WTC11 (cell line): ENCODE results near the gene APBB3. TPM values are rescaled to one million over a fixed set of nuclear protein-coding genes. Genes with fewer than 3 reads are reported as not detected.

Source experiments
- ATAC-seq: fragments of 200-7000 bp; cut with Tn5 transposase; 2 replicates; pipeline ENCODE4 v1.10.0; 2021; ENCODE audit warnings: mild to moderate bottlenecking, moderate library complexity
- CTCF ChIA-PET: fragments of 300-600 bp; sonication (Branson Sonifier 250); formaldehyde crosslinking; loops from one replicate; lab custom pipeline; 2021; ENCODE audit warnings: antibody characterized with exemption; lab: Charles Lee
- POLR2A ChIA-PET: fragments of 350-600 bp; sonication (Branson Sonifier 250); formaldehyde crosslinking; loops from one replicate; lab custom pipeline; 2021; ENCODE audit warnings: antibody characterized with exemption; lab: Charles Lee
- DNase-seq: peaks from one replicate; pipeline ENCODE4 v3.0.0; 2021; ENCODE audit warnings: low spot score
- H3K27ac Mint-ChIP-seq: 2 replicates; pipeline ENCODE4 v1.8.0; 2021; ENCODE audit warnings: mixed read lengths
- H3K27me3 Mint-ChIP-seq: 2 replicates; pipeline ENCODE4 v1.8.0; 2021; ENCODE audit warnings: low read depth, mild to moderate bottlenecking, moderate library complexity, mixed read lengths
- H3K36me3 Mint-ChIP-seq: 2 replicates; pipeline ENCODE4 v1.8.0; 2021; ENCODE audit warnings: mixed read lengths
- H3K4me1 Mint-ChIP-seq: 2 replicates; pipeline ENCODE4 v1.8.0; 2022; ENCODE audit warnings: mixed read lengths
- H3K4me3 Mint-ChIP-seq: 2 replicates; pipeline ENCODE4 v1.8.0; 2021; ENCODE audit warnings: mild to moderate bottlenecking, moderate library complexity, mixed read lengths
- H3K9me3 Mint-ChIP-seq: 2 replicates; pipeline ENCODE4 v1.8.0; 2021; ENCODE audit warnings: mixed read lengths
- ATF3 ChIP-seq: sonication (generic); formaldehyde crosslinking; conservative IDR thresholded peaks from 2 replicates; pipeline ENCODE4 v1.8.1; 2022; ENCODE audit warnings: mild to moderate bottlenecking, missing genetic modification reagents
- EMX1 ChIP-seq: fragments of 250-450 bp; sonication (Bioruptor Pico); IDR thresholded peaks from 2 replicates; pipeline ENCODE4 v1.8.0; 2021; ENCODE audit warnings: mild to moderate bottlenecking
- FOXK1 ChIP-seq: sonication (generic); formaldehyde crosslinking; IDR thresholded peaks from 2 replicates; pipeline ENCODE4 v1.8.0; 2022; ENCODE audit warnings: mild to moderate bottlenecking, moderate library complexity, missing genetic modification reagents
- FOXP1 ChIP-seq: sonication (generic); formaldehyde crosslinking; IDR thresholded peaks from 2 replicates; pipeline ENCODE4 v1.8.0; 2022; ENCODE audit warnings: missing genetic modification reagents, mild to moderate bottlenecking, moderate library complexity, borderline replicate concordance
- GABPB1 ChIP-seq: sonication (generic); formaldehyde crosslinking; IDR thresholded peaks from 2 replicates; pipeline ENCODE4 v1.8.1; 2023; ENCODE audit warnings: mild to moderate bottlenecking, missing genetic modification reagents
- GRHL2 ChIP-seq: fragments of 250-450 bp; sonication (Bioruptor Pico); IDR thresholded peaks from 2 replicates; pipeline ENCODE4 v1.8.0; 2022; ENCODE audit warnings: mild to moderate bottlenecking, moderate library complexity; ENCODE audit not compliant: insufficient replicate concordance, severe bottlenecking
- GTF2I ChIP-seq: fragments of 250-450 bp; sonication (Bioruptor Pico); conservative IDR thresholded peaks from 2 replicates; pipeline ENCODE4 v1.4.0; 2021; ENCODE audit warnings: mild to moderate bottlenecking
- JAZF1 ChIP-seq: fragments of 250-450 bp; sonication (Bioruptor Pico); IDR thresholded peaks from 2 replicates; pipeline ENCODE4 v1.9.0; 2021; ENCODE audit warnings: moderate library complexity, mild to moderate bottlenecking, inconsistent platforms
- OVOL2 ChIP-seq: fragments of 250-450 bp; sonication (Bioruptor Pico); IDR thresholded peaks from 2 replicates; pipeline ENCODE4 v1.9.0; 2021; ENCODE audit warnings: mild to moderate bottlenecking, borderline replicate concordance
- SOX15 ChIP-seq: fragments of 250-450 bp; sonication (Bioruptor Pico); IDR thresholded peaks from 2 replicates; pipeline ENCODE4 v1.9.0; 2021; ENCODE audit warnings: mild to moderate bottlenecking
- ZNF219 ChIP-seq: sonication (generic); formaldehyde crosslinking; IDR thresholded peaks from 2 replicates; pipeline ENCODE4 v1.8.0; 2023; ENCODE audit warnings: missing genetic modification reagents, mild to moderate bottlenecking, borderline replicate concordance
- ZNF232 ChIP-seq: sonication (generic); formaldehyde crosslinking; IDR thresholded peaks from 2 replicates; pipeline ENCODE4 v1.8.0; 2022; ENCODE audit warnings: mild to moderate bottlenecking, missing genetic modification reagents
- ZNF423 ChIP-seq: fragments of 250-450 bp; sonication (Bioruptor Pico); IDR thresholded peaks from 2 replicates; pipeline ENCODE4 v2.1.2; 2022; ENCODE audit warnings: mild to moderate bottlenecking, moderate library complexity
- ZNF425 ChIP-seq: fragments of 250-450 bp; sonication (Bioruptor Pico); conservative IDR thresholded peaks from 2 replicates; pipeline ENCODE4 v1.9.0; 2021; ENCODE audit warnings: mild to moderate bottlenecking
- ZNF532 ChIP-seq: fragments of 250-450 bp; sonication (Bioruptor Pico); IDR thresholded peaks from 2 replicates; pipeline ENCODE4 v1.9.0; 2021; ENCODE audit warnings: mild to moderate bottlenecking, borderline replicate concordance
- total RNA-seq: library from RNA; stranded (reverse); gene quantifications from 3 replicates; pipeline ENCODE4 v1.2.3, GENCODE V29; 2021
- TF ChIP-seq, protein P1 (sequence below): sonication (generic); formaldehyde crosslinking; IDR thresholded peaks from 2 replicates; pipeline ENCODE4 v1.8.0; 2023; ENCODE audit warnings: missing genetic modification reagents
- TF ChIP-seq, protein P2 (sequence below): sonication (generic); formaldehyde crosslinking; IDR thresholded peaks from 2 replicates; pipeline ENCODE4 v1.8.1; 2022; ENCODE audit warnings: missing genetic modification reagents, borderline replicate concordance
- TF ChIP-seq, protein P3 (sequence below): sonication (generic); formaldehyde crosslinking; IDR thresholded peaks from 2 replicates; pipeline ENCODE4 v1.8.1; 2022; ENCODE audit warnings: mild to moderate bottlenecking, moderate library complexity, missing genetic modification reagents
- TF ChIP-seq, protein P4 (sequence below): sonication (generic); formaldehyde crosslinking; IDR thresholded peaks from 2 replicates; pipeline ENCODE4 v1.8.0; 2022; ENCODE audit warnings: mild to moderate bottlenecking, missing genetic modification reagents

Gene APBB3
- total RNA-seq, 1 experiment from 2014 or later = 25.9 TPM

GRCh38 chr5:140574165-140574564, 9.8 kb upstream of the APBB3 start:
- no peak for ATAC-seq
- no peak overlapping the region for H3K27ac Mint-ChIP-seq
- H3K4me1 Mint-ChIP-seq = no peaks in the 10 kb centered on the region
- TF ChIP-seq GTF2I (no peak), EMX1 (no peak), SOX15 (no peak), JAZF1 (CRISPR knock-in tag) (no peak), FOXP1 (CRISPR knock-in tag) (no peak), GRHL2 (CRISPR knock-in tag) (no peak), ZNF232 (CRISPR knock-in tag) (no peak), ATF3 (CRISPR knock-in tag) (no peak), OVOL2 (CRISPR knock-in tag) (no peak)
- TF ChIP-seq, protein P1, sequence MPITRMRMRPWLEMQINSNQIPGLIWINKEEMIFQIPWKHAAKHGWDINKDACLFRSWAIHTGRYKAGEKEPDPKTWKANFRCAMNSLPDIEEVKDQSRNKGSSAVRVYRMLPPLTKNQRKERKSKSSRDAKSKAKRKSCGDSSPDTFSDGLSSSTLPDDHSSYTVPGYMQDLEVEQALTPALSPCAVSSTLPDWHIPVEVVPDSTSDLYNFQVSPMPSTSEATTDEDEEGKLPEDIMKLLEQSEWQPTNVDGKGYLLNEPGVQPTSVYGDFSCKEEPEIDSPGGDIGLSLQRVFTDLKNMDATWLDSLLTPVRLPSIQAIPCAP = no peak
- TF ChIP-seq, protein P2, sequence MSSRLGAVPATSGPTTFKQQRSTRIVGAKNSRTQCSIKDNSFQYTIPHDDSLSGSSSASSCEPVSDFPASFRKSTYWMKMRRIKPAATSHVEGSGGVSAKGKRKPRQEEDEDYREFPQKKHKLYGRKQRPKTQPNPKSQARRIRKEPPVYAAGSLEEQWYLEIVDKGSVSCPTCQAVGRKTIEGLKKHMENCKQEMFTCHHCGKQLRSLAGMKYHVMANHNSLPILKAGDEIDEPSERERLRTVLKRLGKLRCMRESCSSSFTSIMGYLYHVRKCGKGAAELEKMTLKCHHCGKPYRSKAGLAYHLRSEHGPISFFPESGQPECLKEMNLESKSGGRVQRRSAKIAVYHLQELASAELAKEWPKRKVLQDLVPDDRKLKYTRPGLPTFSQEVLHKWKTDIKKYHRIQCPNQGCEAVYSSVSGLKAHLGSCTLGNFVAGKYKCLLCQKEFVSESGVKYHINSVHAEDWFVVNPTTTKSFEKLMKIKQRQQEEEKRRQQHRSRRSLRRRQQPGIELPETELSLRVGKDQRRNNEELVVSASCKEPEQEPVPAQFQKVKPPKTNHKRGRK (CRISPR knock-in tag) = no peak
- TF ChIP-seq, protein P3, sequence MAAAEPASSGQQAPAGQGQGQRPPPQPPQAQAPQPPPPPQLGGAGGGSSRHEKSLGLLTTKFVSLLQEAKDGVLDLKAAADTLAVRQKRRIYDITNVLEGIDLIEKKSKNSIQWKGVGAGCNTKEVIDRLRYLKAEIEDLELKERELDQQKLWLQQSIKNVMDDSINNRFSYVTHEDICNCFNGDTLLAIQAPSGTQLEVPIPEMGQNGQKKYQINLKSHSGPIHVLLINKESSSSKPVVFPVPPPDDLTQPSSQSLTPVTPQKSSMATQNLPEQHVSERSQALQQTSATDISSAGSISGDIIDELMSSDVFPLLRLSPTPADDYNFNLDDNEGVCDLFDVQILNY (CRISPR knock-in tag) = no peak
- TF ChIP-seq, protein P4, sequence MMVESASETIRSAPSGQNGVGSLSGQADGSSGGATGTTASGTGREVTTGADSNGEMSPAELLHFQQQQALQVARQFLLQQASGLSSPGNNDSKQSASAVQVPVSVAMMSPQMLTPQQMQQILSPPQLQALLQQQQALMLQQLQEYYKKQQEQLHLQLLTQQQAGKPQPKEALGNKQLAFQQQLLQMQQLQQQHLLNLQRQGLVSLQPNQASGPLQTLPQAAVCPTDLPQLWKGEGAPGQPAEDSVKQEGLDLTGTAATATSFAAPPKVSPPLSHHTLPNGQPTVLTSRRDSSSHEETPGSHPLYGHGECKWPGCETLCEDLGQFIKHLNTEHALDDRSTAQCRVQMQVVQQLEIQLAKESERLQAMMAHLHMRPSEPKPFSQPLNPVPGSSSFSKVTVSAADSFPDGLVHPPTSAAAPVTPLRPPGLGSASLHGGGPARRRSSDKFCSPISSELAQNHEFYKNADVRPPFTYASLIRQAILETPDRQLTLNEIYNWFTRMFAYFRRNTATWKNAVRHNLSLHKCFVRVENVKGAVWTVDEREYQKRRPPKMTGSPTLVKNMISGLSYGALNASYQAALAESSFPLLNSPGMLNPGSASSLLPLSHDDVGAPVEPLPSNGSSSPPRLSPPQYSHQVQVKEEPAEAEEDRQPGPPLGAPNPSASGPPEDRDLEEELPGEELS (CRISPR knock-in tag) = no peak
- no peak overlapping the region for H3K4me3 Mint-ChIP-seq
- peaks cover 5% of the 10 kb centered on the region for H3K27me3 Mint-ChIP-seq
- H3K36me3 Mint-ChIP-seq = no peaks in the 10 kb centered on the region
- CTCF ChIA-PET = interaction anchor here (1.8 kb wide), 1 partner anchor 61 kb away, joined by 7 read pairs; no protein-coding TSS in a partner anchor
- POLR2A ChIA-PET = no interaction called here
- H3K9me3 Mint-ChIP-seq = no peaks in the 10 kb centered on the region; the same call in 1 of the 2 replicates
- DNase-seq = no peak

DNA sequence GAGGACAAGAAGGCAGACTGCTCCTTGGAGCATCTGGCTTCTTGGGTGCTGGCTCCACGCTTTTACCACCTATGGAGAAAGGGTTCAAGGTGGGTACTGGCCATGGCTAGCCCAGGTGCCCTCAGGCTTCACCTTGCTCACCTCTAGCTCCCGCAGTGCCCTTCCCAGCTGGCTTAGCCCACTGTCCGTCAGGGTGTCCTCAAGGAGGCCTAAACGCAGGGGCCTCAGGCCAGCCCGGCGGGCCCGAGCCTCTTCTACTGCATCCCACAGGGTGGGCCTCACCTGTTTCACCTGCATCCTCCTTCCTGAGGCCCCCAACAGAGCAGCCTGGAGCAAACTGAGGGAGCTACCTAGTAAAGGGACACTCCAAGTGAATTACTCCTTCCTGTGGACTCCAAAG, 9.3 kb upstream of the APBB3 start:
- H3K4me3 Mint-ChIP-seq = no peak overlapping the region
- no peaks in the 10 kb centered on the region; the same call in 1 of the 2 replicates for H3K9me3 Mint-ChIP-seq
- no peak for TF ChIP-seq ZNF532 (CRISPR knock-in tag)
- TF ChIP-seq ZNF219 = no peak
- TF ChIP-seq GABPB1 (CRISPR knock-in tag) = no peak
- no peak for TF ChIP-seq SOX15
- no peak for TF ChIP-seq ZNF423 (CRISPR knock-in tag)
- no peak for TF ChIP-seq ZNF425 (CRISPR knock-in tag)
- no peak for TF ChIP-seq FOXK1 (CRISPR knock-in tag)
- no peak for TF ChIP-seq ATF3 (CRISPR knock-in tag)

More for the DNA sequence above, 9.3 kb upstream of the APBB3 start:
- ATAC-seq = no peak
- H3K4me1 Mint-ChIP-seq = no peaks in the 10 kb centered on the region
- peaks cover 5% of the 10 kb centered on the region for H3K27me3 Mint-ChIP-seq
- no peak overlapping the region for H3K27ac Mint-ChIP-seq
- no peak for DNase-seq
- POLR2A ChIA-PET = no interaction called here
- H3K36me3 Mint-ChIP-seq = no peaks in the 10 kb centered on the region
- CTCF ChIA-PET = interaction anchor here (1.8 kb wide), 1 partner anchor 61 kb away, joined by 7 read pairs; no protein-coding TSS in a partner anchor
